OCI-LY7 (cell line): Measurements from ENCODE around the gene ITGA4. TPM values are rescaled to one million over a fixed set of nuclear protein-coding genes. Genes with fewer than 3 reads are reported as not detected.

Experiments used
- BruUV-seq: library from RNA; stranded (reverse); fragments of 400-500 nt; replicated peaks from 2 replicates; lab custom pipeline; 2021; lab: Mats Ljungman, UMichigan
- CTCF ChIA-PET: fragments of 300-600 bp; sonication (Branson Sonifier 250); formaldehyde crosslinking; loops from one replicate; lab custom pipeline; 2022; ENCODE audit warnings: antibody characterized with exemption; ENCODE audit not compliant: unreplicated experiment; lab: Charles Lee
- POLR2A ChIA-PET: fragments of 300-600 bp; sonication (Branson Sonifier 250); formaldehyde crosslinking; loops from one replicate; lab custom pipeline; 2022; ENCODE audit warnings: antibody characterized with exemption; lab: Charles Lee
- DNase-seq: peaks from one replicate; pipeline ENCODE4 v3.0.0-alpha.2; 2015; ENCODE audit warnings: low spot score
- H2AFZ ChIP-seq: fragments of 200-600 bp; sonication (generic), shearing (Covaris generic); 2 replicates; pipeline ENCODE4 v1.6.1; 2014; ENCODE audit warnings: mild to moderate bottlenecking, antibody characterized with exemption, low read length, moderate library complexity
- H3K27ac ChIP-seq: fragments of 200-600 bp; sonication (generic); 2 replicates; pipeline ENCODE4 v1.5.1; 2014; ENCODE audit warnings: mixed run types, low read depth, mild to moderate bottlenecking, moderate library complexity, low read length, inconsistent platforms; ENCODE audit not compliant: poor library complexity, severe bottlenecking
- H3K36me3 ChIP-seq: fragments of 200-600 bp; sonication (generic); 2 replicates; pipeline ENCODE4 v1.6.1; 2014; ENCODE audit warnings: mild to moderate bottlenecking, antibody characterized with exemption, low read length, moderate library complexity, mixed read lengths; ENCODE audit not compliant: insufficient read depth
- H3K4me1 ChIP-seq: fragments of 200-600 bp; sonication (generic); 2 replicates; pipeline ENCODE4 v1.5.1; 2014; ENCODE audit warnings: mild to moderate bottlenecking, low read length; ENCODE audit not compliant: insufficient read depth, poor library complexity, severe bottlenecking
- H3K4me2 ChIP-seq: fragments of 200-600 bp; sonication (generic); 2 replicates; pipeline ENCODE4 v1.6.1; 2014; ENCODE audit warnings: mild to moderate bottlenecking, low read length
- H3K4me3 ChIP-seq: fragments of 200-600 bp; sonication (generic); 2 replicates; pipeline ENCODE4 v1.5.1; 2014; ENCODE audit warnings: mild to moderate bottlenecking, low read depth, low read length; ENCODE audit not compliant: poor library complexity, severe bottlenecking
- H3K79me2 ChIP-seq: fragments of 200-600 bp; sonication (generic); 2 replicates; pipeline ENCODE4 v1.6.1; 2016; ENCODE audit warnings: low read depth, mild to moderate bottlenecking, low read length, moderate library complexity, mixed read lengths; ENCODE audit not compliant: insufficient read depth
- H3K9me2 ChIP-seq: fragments of 200-600 bp; sonication (generic); 2 replicates; pipeline ENCODE4 v1.6.1; 2016; ENCODE audit warnings: mild to moderate bottlenecking, low read length, mixed read lengths; ENCODE audit not compliant: insufficient read depth
- H3K9me3 ChIP-seq: fragments of 200-600 bp; sonication (generic); 2 replicates; pipeline ENCODE4 v1.6.1; 2014; ENCODE audit warnings: mild to moderate bottlenecking, mixed run types, low read length, mixed read lengths
- H4K20me1 ChIP-seq: fragments of 200-600 bp; sonication (generic); 2 replicates; pipeline ENCODE4 v1.6.1; 2014; ENCODE audit warnings: mild to moderate bottlenecking, antibody characterized with exemption, low read length, moderate library complexity, mixed read lengths; ENCODE audit not compliant: insufficient read depth
- CTCF ChIP-seq: fragments of 200-600 bp; sonication (generic); conservative IDR thresholded peaks from 2 replicates; pipeline ENCODE4 v1.5.1; 2014; ENCODE audit warnings: mild to moderate bottlenecking, antibody characterized with exemption, low read length, moderate library complexity, mixed read lengths
- EZH2phosphoT487 ChIP-seq: fragments of 200-600 bp; sonication (generic); IDR thresholded peaks from 2 replicates; pipeline ENCODE4 v1.6.1; 2018; ENCODE audit warnings: low read depth, borderline replicate concordance, mild to moderate bottlenecking, mixed run types, antibody characterized with exemption, low read length, moderate library complexity, mixed read lengths
- intact Hi-C: fragments of 100-400 bp; cut with micrococcal nuclease; formaldehyde crosslinking; loops from one replicate; pipeline ENCODE4 v1.10.0; 2022; ENCODE audit not compliant: unreplicated experiment
- total RNA-seq, 2 experiments: library from RNA; depleted of rRNA in 1 of 2; stranded (reverse); fragments of >200 nt in 1 of 2; shearing (Covaris generic) in 1 of 2; gene quantifications; 2 replicates each; pipeline ENCODE4 v1.2.3, GENCODE V29; 2014 to 2022

Gene ITGA4
- total RNA-seq, 2 experiments from 2014 or later: 53.5 to 55.1 TPM

DNA sequence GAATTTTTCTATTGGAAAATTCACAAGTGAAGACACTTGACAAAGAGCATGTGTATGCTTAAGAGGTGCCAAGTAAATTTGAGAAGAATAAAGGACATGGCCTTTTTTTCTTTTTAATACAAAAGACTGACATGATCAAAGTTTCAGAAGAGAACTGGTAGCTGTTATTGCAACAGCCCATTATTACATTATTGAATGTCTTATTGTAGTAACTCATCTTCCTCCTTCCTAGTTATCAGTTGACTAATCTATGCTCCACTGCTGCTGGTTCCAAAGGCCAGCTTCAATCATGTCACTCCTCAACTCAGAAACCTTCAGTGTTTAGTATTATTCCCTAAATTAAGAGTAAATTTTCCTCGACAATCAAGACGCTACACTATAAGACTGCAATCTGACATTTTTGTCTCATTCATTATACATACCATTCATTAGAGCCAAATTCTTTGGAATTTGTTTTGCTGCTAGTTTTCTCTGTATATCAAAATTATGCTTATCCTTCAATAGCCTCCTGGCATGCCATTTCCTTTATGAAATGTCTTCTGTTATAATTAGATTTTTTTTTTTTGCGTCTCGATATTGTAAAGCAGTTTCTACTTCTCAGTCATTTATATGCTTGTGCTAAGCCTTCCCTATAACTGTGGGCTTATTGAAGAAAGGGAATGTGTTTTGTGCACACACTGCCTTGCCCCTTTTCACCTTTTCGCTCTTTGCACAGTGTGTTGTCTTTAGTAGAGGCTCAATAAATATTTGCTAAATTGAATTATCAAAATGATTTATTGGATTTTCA is 27.9 kb downstream of the ITGA4 start:
- Histone ChIP-seq H3K27ac (no peak overlapping the region), H2AFZ (no peak overlapping the region), H3K9me2 (no peaks in the 10 kb centered on the region), H3K4me3 (no peak overlapping the region), H4K20me1 (no peaks in the 10 kb centered on the region), H3K4me2 (no peak overlapping the region), H3K9me3 (no peaks in the 10 kb centered on the region), H3K36me3 (peaks cover 70% of the 10 kb centered on the region), H3K79me2 (no peaks in the 10 kb centered on the region), H3K4me1 (no peaks in the 10 kb centered on the region)
- TF ChIP-seq EZH2phosphoT487: no peak
- no peak for TF ChIP-seq CTCF
- POLR2A ChIA-PET: interaction anchor here (1.7 kb wide), 1 partner anchor 10 kb away, joined by 6 read pairs; no protein-coding TSS in a partner anchor
- CTCF ChIA-PET: interaction anchor here (0.6 kb wide), 1 partner anchor 294 kb away, joined by 3 read pairs; no protein-coding TSS in a partner anchor
- BruUV-seq: no TSS peak
- intact Hi-C loops: no loop called here
- no peak for DNase-seq

DNA sequence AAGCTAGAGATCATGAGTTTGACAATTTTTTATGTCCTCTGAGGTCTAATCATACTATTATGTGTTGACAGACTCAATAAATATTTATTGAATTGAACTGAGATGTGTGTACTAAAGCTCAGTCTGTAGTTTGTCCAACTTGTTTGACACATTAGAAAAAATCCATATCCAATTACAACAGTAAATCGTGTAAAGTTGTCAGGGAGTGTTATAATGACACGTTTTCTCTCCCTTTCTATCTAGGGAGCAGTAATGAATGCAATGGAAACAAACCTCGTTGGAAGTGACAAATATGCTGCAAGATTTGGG is 28.4 kb downstream of the ITGA4 start:
- Histone ChIP-seq H3K27ac (no peak overlapping the region), H3K9me2 (no peaks in the 10 kb centered on the region), H3K4me1 (no peaks in the 10 kb centered on the region), H3K79me2 (no peaks in the 10 kb centered on the region), H3K9me3 (no peaks in the 10 kb centered on the region), H3K36me3 (peaks cover 70% of the 10 kb centered on the region), H3K4me3 (no peak overlapping the region), H2AFZ (no peak overlapping the region), H3K4me2 (no peak overlapping the region), H4K20me1 (no peaks in the 10 kb centered on the region)
- no peak for TF ChIP-seq CTCF
- no peak for TF ChIP-seq EZH2phosphoT487
- intact Hi-C loops: no loop called here
- BruUV-seq: no TSS peak
- ChIA-PET POLR2A (interaction anchor here (1.7 kb wide), 1 partner anchor 10 kb away, joined by 6 read pairs; no protein-coding TSS in a partner anchor), CTCF (no interaction called here)
- DNase-seq: no peak

DNA sequence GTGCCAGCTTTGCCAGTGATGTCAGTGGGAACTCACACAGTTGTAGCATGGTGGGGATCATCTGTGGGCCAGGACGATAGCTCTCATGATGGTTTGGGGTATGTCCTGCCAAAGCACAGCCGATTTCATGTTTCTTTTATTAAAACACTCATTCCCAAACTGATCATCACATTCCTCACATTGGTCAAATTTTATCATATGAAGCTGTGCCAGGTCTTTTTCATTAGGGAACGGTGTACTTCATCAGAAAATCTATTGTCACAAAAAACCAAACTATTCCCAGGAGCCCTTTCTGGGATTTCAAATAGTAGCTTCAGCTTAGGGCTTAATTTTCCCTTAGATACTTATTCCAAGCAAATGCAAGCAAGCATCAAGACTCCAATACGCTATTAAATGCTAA is 42.0 kb downstream of the ITGA4 start:
- POLR2A ChIA-PET: interaction anchor here (0.9 kb wide), 1 partner anchor 31 kb away, joined by 3 read pairs; no protein-coding TSS in a partner anchor
- intact Hi-C loops: no loop called here
- no TSS peak for BruUV-seq
- Histone ChIP-seq H3K27ac (no peak overlapping the region), H2AFZ (no peak overlapping the region), H3K79me2 (no peaks in the 10 kb centered on the region), H3K36me3 (peaks cover 69% of the 10 kb centered on the region), H3K4me3 (no peak overlapping the region), H3K9me2 (no peaks in the 10 kb centered on the region), H3K4me1 (no peaks in the 10 kb centered on the region), H3K9me3 (no peaks in the 10 kb centered on the region), H3K4me2 (no peak overlapping the region), H4K20me1 (no peaks in the 10 kb centered on the region)
- no peak for DNase-seq
- CTCF ChIA-PET: no interaction called here
- no peak for TF ChIP-seq EZH2phosphoT487
- no peak for TF ChIP-seq CTCF
